Panc1 (cell line): Measurements from ENCODE around the gene RTL1. TPM values are rescaled to one million over a fixed set of nuclear protein-coding genes. Genes with fewer than 3 reads are reported as not detected.

Source experiments
- ATAC-seq: fragments of 200-7000 bp; cut with Tn5 transposase; 2 replicates; pipeline ENCODE4 v1.9.1; 2020; ENCODE audit warnings: mild to moderate bottlenecking, moderate library complexity
- BruUV-seq: library from RNA; stranded (reverse); fragments of 400-500 nt; replicated peaks from 2 replicates; lab custom pipeline; 2021; lab: Mats Ljungman, UMichigan
- CTCF ChIA-PET: fragments of 300-600 bp; sonication (Branson Sonifier 250); formaldehyde crosslinking; loops from one replicate; lab custom pipeline; 2022; ENCODE audit warnings: antibody characterized with exemption; lab: Charles Lee
- POLR2A ChIA-PET: fragments of 300-600 bp; sonication (Branson Sonifier 250); formaldehyde crosslinking; loops from one replicate; lab custom pipeline; 2022; ENCODE audit warnings: antibody characterized with exemption; lab: Charles Lee
- DNase-seq: peaks from one replicate; pipeline ENCODE4 v3.0.0-alpha.2; 2010; ENCODE audit warnings: low read depth, low spot score
- H3K27ac ChIP-seq: 2 replicates; pipeline ENCODE4 v1.5.1; 2011; ENCODE audit warnings: mild to moderate bottlenecking, low read length, inconsistent platforms
- H3K27me3 ChIP-seq: fragments of 200-500 bp; sonication (Bioruptor generic); 2 replicates; pipeline ENCODE4 v1.6.0; 2014; ENCODE audit warnings: low read length, inconsistent platforms; ENCODE audit not compliant: control insufficient read depth, insufficient read depth
- H3K36me3 ChIP-seq: fragments of 200-500 bp; sonication (Bioruptor generic); 2 replicates; pipeline ENCODE4 v1.5.1; 2014; ENCODE audit warnings: inconsistent platforms, mild to moderate bottlenecking, low read length, moderate library complexity; ENCODE audit not compliant: control insufficient read depth, insufficient read depth
- H3K4me1 ChIP-seq: 2 replicates; pipeline ENCODE4 v1.5.1; 2011; ENCODE audit warnings: inconsistent platforms, mild to moderate bottlenecking, low read length, moderate library complexity; ENCODE audit not compliant: control insufficient read depth, insufficient read depth
- H3K4me3 ChIP-seq, 2 experiments: 2 replicates each; pipeline ENCODE4 v1.5.1; 2011 to 2012; ENCODE audit warnings: low read depth in 2 of 2, low read length in 2 of 2, mild to moderate bottlenecking in 2 of 2, inconsistent platforms in 1 of 2, moderate library complexity in 1 of 2
- H3K9me3 ChIP-seq: fragments of 200-500 bp; sonication (Bioruptor generic); 2 replicates; pipeline ENCODE4 v1.5.1; 2014; ENCODE audit warnings: low read depth, mild to moderate bottlenecking, inconsistent platforms, low read length, moderate library complexity; ENCODE audit not compliant: control insufficient read depth, insufficient read depth
- POLR2AphosphoS5 ChIP-seq: IDR thresholded peaks from 2 replicates; pipeline ENCODE4 v1.6.1; 2012; ENCODE audit warnings: mild to moderate bottlenecking, low read depth, low read length, moderate library complexity
- REST ChIP-seq, 2 experiments: IDR thresholded peaks; 2 replicates each; pipeline ENCODE4 v1.6.1; 2011 to 2012; ENCODE audit warnings: low read depth in 2 of 2, control low read depth in 1 of 2, low read length in 1 of 2, mild to moderate bottlenecking in 1 of 2, moderate library complexity in 1 of 2; ENCODE audit not compliant: insufficient read depth in 1 of 2
- SIN3A ChIP-seq: IDR thresholded peaks from 2 replicates; pipeline ENCODE4 v1.6.1; 2012; ENCODE audit warnings: low read depth, mild to moderate bottlenecking, low read length, moderate library complexity, borderline replicate concordance; ENCODE audit not compliant: insufficient read depth
- TCF7L2 ChIP-seq: IDR thresholded peaks from 2 replicates; pipeline ENCODE4 v1.6.1; 2011; ENCODE audit warnings: mild to moderate bottlenecking, low read depth, low read length, inconsistent platforms
- in situ Hi-C: cut with HindIII; loops from 2 replicates; pipeline ENCODE4 v1.10.0; 2016; ENCODE audit warnings: low sequenced_read_pairs, low pct_unique_long_range_greater_than_20kb
- intact Hi-C: fragments of 100-400 bp; cut with micrococcal nuclease; formaldehyde crosslinking; loops from one replicate; pipeline ENCODE4 v1.10.0; 2022; ENCODE audit not compliant: unreplicated experiment
- total RNA-seq: library from RNA; stranded (reverse); gene quantifications from one replicate; pipeline ENCODE4 v1.2.1, GENCODE V29; 2021; ENCODE audit not compliant: unreplicated experiment
- TF ChIP-seq, protein P1 (sequence below): fragments of 450-650 bp; IDR thresholded peaks from 2 replicates; pipeline ENCODE4 v1.5.1; 2017; ENCODE audit warnings: mild to moderate bottlenecking

RTL1 gene
- total RNA-seq, 1 experiment from 2014 or later = not detected

DNA sequence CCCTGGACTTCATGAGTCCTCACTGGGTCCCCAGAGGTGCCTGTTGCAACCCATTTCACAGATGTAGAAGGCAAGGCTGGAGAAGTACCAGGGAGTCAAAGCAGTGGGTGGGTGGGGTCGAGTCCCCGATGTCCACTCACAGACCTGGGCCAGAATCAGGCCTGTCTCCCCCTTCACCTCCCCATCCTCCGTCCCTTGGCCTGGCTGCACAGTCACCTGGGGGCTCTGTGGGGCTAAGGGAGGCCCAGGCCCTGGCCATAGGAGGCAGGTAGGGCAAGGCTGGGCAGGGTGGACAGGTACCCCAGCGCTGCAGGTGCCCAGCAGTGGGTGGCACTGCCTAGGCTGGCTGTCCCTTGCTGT, 29.5 kb downstream of the RTL1 start:
- in situ Hi-C loops (no loop called here), intact Hi-C loops (no loop called here)
- ATAC-seq = no peak
- H3K4me1 ChIP-seq = no peaks in the 10 kb centered on the region
- no peaks in the 10 kb centered on the region for H3K9me3 ChIP-seq
- ChIA-PET CTCF (no interaction called here), POLR2A (no interaction called here)
- DNase-seq = no peak
- H3K4me3 ChIP-seq = no peak overlapping the region
- BruUV-seq = no TSS peak
- no peak overlapping the region for H3K27ac ChIP-seq
- no peaks in the 10 kb centered on the region for H3K27me3 ChIP-seq
- TF ChIP-seq TCF7L2 = no peak
- no peak for TF ChIP-seq REST (IDR thresholded peaks at IDR 0.05; ENCODE audit: insufficient read depth in 1 of 2, low read depth in 2 of 2, low read length in 1 of 2)
- TF ChIP-seq, protein P1, sequence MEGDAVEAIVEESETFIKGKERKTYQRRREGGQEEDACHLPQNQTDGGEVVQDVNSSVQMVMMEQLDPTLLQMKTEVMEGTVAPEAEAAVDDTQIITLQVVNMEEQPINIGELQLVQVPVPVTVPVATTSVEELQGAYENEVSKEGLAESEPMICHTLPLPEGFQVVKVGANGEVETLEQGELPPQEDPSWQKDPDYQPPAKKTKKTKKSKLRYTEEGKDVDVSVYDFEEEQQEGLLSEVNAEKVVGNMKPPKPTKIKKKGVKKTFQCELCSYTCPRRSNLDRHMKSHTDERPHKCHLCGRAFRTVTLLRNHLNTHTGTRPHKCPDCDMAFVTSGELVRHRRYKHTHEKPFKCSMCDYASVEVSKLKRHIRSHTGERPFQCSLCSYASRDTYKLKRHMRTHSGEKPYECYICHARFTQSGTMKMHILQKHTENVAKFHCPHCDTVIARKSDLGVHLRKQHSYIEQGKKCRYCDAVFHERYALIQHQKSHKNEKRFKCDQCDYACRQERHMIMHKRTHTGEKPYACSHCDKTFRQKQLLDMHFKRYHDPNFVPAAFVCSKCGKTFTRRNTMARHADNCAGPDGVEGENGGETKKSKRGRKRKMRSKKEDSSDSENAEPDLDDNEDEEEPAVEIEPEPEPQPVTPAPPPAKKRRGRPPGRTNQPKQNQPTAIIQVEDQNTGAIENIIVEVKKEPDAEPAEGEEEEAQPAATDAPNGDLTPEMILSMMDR = no peak
- no peak for TF ChIP-seq SIN3A
- no peak for TF ChIP-seq POLR2AphosphoS5
- H3K36me3 ChIP-seq = no peaks in the 10 kb centered on the region

- no peak for ATAC-seq
- no peaks in the 10 kb centered on the region for H3K27me3 ChIP-seq
- no peak overlapping the region for H3K4me3 ChIP-seq
- DNase-seq = no peak
- no peaks in the 10 kb centered on the region for H3K4me1 ChIP-seq
- in situ Hi-C loops = no loop called here
- no peaks in the 10 kb centered on the region for H3K36me3 ChIP-seq
- H3K9me3 ChIP-seq = no peaks in the 10 kb centered on the region
- intact Hi-C loops = no loop called here
- ChIA-PET CTCF (no interaction called here), POLR2A (no interaction called here)
- TF ChIP-seq POLR2AphosphoS5 (no peak), TCF7L2 (no peak), REST (IDR thresholded peaks at IDR 0.05; ENCODE audit: insufficient read depth in 1 of 2, low read depth in 2 of 2, low read length in 1 of 2) (no peak), SIN3A (no peak)
- TF ChIP-seq, protein P1 = no peak
- no peak overlapping the region for H3K27ac ChIP-seq
- no TSS peak for BruUV-seq
Measured at GRCh38 chr14:100873096-100873482, 30.4 kb downstream of the RTL1 start.
